B cell (primary cell): ENCODE data around the gene ATP10A.

Experiments
- CTCF ChIP-seq: fragments of 200-600 bp; IDR thresholded peaks from one replicate; pipeline ENCODE4 v1.8.0; 2022; ENCODE audit warnings: antibody characterized with exemption, mild to moderate bottlenecking
- EZH2 ChIP-seq: IDR thresholded peaks from 2 replicates; pipeline ENCODE4 v1.6.1; 2012; ENCODE audit warnings: borderline replicate concordance, low read depth, mild to moderate bottlenecking, moderate library complexity, low read length; ENCODE audit not compliant: insufficient read depth, poor library complexity, severe bottlenecking

GRCh38 chr15:25797936-25798901 lies 64.9 kb downstream of the ATP10A start:
- TF ChIP-seq CTCF (no peak), EZH2 (no peak)
